GM20431 (cell line): Measurements from ENCODE around the gene R3HDML.

Experiments
- in situ Hi-C: fragments of 300-500 bp; cut with MseI, MboI; formaldehyde crosslinking; loops from one replicate; pipeline ENCODE4 v1.15.0; 2020; ENCODE audit warnings: low sequenced_read_pairs; ENCODE audit not compliant: unreplicated experiment

R3HDML gene

GRCh38 chr20:44357555-44358125 is 20.8 kb downstream of the R3HDML start:
- in situ Hi-C loops = no loop called here

- in situ Hi-C loops = no loop called here
Measured at GRCh38 chr20:44358776-44359175, 21.9 kb downstream of the R3HDML start.

- in situ Hi-C loops = no loop called here
Measured at GRCh38 chr20:44360221-44360620, 23.4 kb downstream of the R3HDML start.

DNA sequence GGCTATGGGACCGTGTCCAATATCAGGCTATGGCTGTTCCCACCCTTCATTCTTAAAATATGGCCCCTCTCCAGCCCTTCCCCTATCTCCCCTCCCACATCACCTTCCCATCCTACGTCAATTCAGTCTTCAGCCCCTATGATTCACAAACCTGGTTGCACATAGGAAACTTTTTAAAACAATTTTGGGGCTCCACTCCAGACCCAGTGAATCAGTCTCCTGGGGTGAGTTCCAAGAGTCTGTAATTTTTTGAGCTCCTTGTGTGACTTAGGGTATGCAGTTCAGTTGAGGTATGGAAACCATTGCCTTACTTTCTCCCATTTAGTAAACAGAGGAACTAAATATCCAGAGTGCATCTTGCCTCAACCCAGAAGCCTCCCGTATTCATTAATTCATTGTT is 24.2 kb downstream of the R3HDML start:
- in situ Hi-C loops = no loop called here

- in situ Hi-C loops = no loop called here
Measured at GRCh38 chr20:44362466-44362940, 25.7 kb downstream of the R3HDML start.

GRCh38 chr20:44364068-44364467 is 27.2 kb downstream of the R3HDML start:
- in situ Hi-C loops = no loop called here

- in situ Hi-C loops = no loop called here
Measured at GRCh38 chr20:44364780-44365179, 27.9 kb downstream of the R3HDML start.

GRCh38 chr20:44367746-44368145 is 30.9 kb downstream of the R3HDML start:
- in situ Hi-C loops = no loop called here

DNA sequence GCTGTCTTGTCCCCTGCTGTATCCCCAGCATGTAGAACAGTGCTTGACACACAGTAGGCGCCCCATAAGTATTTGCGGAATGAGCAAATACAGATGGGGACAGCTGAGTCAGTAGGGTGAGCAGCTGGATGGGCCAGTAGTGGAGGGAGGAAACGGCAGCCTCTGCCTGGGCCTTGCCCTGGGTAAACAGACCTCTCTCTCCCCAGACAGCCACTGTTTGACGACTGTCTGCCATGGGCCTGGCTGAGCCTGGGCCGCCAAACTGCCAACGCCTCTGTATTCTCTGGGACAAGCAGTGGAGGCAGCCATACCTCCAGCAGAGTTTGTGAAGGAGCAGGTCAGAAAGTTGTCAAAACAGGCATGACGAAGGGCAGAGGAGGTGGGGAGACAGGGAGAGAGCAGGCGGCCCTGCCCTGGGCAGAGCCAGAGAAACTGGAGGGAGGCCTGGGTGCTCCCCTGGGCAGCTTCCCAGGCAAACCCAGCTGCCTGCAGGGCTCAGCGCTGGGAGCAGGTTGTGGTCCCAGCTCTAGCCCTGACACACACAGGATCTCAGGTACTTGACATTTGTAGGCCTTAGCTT is 33.9 kb downstream of the R3HDML start:
- in situ Hi-C loops = no loop called here

DNA sequence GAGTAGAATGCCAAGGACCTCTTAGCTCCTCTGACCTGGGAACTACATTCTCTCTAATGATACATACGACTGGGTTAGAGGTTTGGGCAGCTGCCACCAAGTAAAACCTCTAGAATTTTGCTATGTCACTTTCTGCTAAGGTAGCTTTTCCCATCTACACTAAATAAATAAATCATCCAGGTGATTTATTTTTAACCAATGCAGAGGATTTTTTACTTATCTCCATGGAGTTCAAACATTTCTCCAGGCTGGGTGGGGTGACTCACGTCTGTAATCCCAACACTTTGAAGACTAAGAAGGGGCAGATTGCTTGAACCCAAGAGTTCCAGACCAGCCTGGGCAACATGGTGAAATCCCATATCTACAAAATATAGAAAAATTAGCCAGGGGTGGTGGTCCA is 45.8 kb downstream of the R3HDML start:
- in situ Hi-C loops = loop anchor here (25.0 kb wide), 1 partner anchor 230 kb away; no protein-coding TSS in a partner anchor

DNA sequence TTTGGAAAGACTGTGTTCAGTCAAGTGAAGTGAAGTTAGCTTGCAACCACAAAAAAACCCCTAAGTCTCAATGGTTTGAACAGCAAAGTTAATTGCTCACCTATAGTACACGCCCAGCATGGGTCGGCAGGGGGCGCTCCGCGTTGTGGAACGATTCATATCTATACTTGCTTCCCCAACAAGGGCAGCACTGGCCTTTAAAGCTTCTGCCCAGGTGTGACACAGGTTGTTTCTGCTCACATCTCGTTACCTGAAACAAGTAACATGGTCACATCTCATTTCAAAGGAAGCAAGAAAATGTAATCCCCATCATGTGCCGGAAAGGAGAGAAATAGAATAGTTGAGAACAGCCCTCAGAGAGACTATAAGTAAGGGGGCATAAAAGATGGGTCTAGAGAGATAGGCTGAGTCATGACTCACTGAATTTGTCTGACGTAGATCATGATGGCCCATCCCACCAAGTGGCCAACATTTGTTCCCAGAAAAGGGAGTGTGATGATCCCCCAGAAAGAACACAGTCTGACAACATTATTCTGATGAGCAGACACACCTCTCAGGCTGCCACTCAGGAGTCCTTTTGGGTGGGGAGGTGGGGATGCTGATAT is 47.7 kb downstream of the R3HDML start:
- in situ Hi-C loops = loop anchor here (25.0 kb wide), 1 partner anchor 228 kb away; no protein-coding TSS in a partner anchor

- in situ Hi-C loops = loop anchor here (25.0 kb wide), 1 partner anchor 224 kb away; no protein-coding TSS in a partner anchor
Measured at GRCh38 chr20:44388466-44389023, 51.7 kb downstream of the R3HDML start.

GRCh38 chr20:44389871-44390270 is 53.0 kb downstream of the R3HDML start:
- in situ Hi-C loops = loop anchor here (25.0 kb wide), 1 partner anchor 222 kb away; no protein-coding TSS in a partner anchor

DNA sequence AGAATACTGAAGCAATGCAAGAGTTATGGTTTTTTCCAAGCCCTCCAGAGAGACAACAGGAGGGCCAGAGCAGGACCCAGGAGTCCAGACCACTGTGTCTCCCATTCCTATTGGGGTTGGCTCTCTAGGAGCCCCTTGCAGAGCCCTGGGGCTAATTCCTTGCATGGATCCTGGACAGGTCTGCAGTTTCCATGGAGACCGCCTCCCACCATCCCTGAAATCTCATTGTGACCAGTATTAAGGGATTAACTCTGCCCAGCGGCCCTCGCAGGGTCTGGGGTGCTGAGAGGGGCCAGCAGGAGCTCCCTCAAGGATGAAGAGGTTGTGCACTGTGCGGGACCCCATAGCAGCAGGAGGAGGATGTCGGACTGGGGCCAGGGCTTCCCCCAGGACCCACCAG is 53.4 kb downstream of the R3HDML start:
- in situ Hi-C loops = loop anchor here (25.0 kb wide), 1 partner anchor 222 kb away; no protein-coding TSS in a partner anchor

GRCh38 chr20:44392088-44392775 is 55.4 kb downstream of the R3HDML start:
- in situ Hi-C loops = loop anchor here (25.0 kb wide), 1 partner anchor 220 kb away; no protein-coding TSS in a partner anchor

GRCh38 chr20:44392776-44393607 is 56.1 kb downstream of the R3HDML start:
- in situ Hi-C loops = loop anchor here (25.0 kb wide), 1 partner anchor 219 kb away; no protein-coding TSS in a partner anchor

DNA sequence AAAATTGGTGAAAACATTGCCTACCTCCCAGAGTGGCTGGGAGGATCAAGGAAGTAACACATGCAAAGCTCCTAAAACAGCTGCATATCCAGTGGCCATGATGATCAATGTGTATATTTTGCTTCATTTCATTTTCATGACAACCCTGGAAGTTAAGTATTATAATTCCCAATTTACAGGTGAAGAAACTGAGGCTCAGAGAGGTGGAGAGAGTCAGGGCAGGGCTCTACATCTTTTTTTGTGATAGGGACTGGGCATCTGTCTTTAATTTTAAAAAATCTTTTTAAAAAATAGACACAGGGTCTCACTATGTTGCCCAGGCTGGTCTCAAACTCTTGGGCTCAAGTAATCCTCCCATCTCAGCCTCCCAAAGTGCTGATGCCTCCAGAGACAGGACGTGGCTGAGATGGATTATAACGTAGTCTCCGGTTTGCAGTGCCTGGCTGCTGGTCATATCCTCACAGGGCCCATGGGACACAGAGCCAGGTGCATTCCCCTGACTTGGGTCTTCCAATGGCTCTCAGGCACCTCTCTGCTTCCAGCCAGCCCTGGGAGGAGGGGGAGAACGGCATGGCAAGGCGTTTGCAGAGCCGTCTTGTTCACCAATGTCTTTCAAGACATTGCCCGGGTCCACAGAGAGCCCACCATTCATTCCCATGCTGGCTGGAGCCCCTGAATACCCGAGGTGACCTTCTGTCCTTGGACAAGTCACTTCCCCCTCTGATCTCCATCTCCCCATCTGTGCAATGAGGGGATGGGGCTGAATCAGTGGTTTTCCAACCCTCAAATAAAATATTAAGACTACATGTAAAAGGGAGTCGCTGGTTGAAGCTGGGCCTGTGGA is 57.0 kb downstream of the R3HDML start:
- in situ Hi-C loops = loop anchor here (25.0 kb wide), 1 partner anchor 218 kb away; no protein-coding TSS in a partner anchor

DNA sequence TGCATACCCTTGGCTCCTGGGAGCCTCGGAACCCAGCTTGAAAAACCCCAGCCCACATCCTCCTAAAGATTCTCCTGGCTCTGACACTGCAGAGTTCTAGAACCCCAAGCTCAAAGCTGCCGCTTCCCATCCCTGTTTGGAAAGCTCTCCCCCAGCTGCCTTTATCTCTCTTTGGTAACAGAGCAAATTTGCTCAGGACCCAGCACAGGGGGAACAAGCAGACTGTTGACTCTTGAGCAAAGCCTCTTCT is 57.5 kb downstream of the R3HDML start:
- in situ Hi-C loops = loop anchor here (25.0 kb wide), 1 partner anchor 218 kb away; no protein-coding TSS in a partner anchor
